Right lobe of liver (tissue), 4 donors: ENCODE data around the gene EIPR1.

ENCODE experiments used
- POLR2A ChIP-seq: fragments of 450-650 bp; IDR thresholded peaks from one replicate; pipeline ENCODE4 v1.6.1; 2017; ENCODE audit warnings: antibody characterized with exemption, mild to moderate bottlenecking
- TF ChIP-seq, protein P1 (sequence below), 4 donors: fragments of 200-600 bp in 3 of 4; fragments of 450-650 bp in 1 of 4; IDR thresholded peaks; one replicate each; pipeline versions ENCODE4 v1.5.1 to v1.8.0; 2016 to 2022; ENCODE audit warnings: antibody characterized with exemption in 4 of 4, mild to moderate bottlenecking in 2 of 4
- donor health status: DM: no; HTN: no; CAD: no.
- donor health status: DM: no; HTN: no; CAD: no.
- donor health status: DM: no; HTN: yes; CAD: no.

DNA sequence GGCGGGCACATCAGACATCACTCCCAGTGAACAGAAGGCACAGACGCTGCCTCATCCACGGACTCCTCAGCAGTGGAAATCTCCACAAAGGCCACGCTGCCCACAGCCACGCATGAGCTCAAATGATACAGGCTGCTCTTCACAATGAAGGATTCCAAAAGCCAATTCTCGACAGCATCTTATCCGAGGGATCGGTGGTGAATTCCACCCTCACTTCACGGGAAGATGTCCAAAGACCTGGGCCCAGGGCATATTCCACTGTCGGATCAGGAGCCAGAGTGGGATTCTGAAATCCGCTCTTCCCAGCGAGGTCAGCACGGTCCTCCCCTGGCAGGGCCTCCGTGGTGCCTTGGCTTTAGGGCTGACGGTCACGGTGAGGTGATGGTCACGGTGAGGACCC, 55.8 kb downstream of the EIPR1 start:
- TF ChIP-seq, protein P1, sequence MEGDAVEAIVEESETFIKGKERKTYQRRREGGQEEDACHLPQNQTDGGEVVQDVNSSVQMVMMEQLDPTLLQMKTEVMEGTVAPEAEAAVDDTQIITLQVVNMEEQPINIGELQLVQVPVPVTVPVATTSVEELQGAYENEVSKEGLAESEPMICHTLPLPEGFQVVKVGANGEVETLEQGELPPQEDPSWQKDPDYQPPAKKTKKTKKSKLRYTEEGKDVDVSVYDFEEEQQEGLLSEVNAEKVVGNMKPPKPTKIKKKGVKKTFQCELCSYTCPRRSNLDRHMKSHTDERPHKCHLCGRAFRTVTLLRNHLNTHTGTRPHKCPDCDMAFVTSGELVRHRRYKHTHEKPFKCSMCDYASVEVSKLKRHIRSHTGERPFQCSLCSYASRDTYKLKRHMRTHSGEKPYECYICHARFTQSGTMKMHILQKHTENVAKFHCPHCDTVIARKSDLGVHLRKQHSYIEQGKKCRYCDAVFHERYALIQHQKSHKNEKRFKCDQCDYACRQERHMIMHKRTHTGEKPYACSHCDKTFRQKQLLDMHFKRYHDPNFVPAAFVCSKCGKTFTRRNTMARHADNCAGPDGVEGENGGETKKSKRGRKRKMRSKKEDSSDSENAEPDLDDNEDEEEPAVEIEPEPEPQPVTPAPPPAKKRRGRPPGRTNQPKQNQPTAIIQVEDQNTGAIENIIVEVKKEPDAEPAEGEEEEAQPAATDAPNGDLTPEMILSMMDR (IDR thresholded peaks at IDR 0.05) = no peak
- no peak for TF ChIP-seq POLR2A
